ENCODE measurements around the gene SRPK2.
"Not testable (repeated sequence)": the region's sequence is repeated elsewhere in the genome, so short reads cannot be mapped to it uniquely, and the experiment has no call there.

Gene SRPK2

GRCh38 chr7:105256761-105257231 is 131.9 kb downstream of the SRPK2 start:
- no peak for DNase-seq

DNA sequence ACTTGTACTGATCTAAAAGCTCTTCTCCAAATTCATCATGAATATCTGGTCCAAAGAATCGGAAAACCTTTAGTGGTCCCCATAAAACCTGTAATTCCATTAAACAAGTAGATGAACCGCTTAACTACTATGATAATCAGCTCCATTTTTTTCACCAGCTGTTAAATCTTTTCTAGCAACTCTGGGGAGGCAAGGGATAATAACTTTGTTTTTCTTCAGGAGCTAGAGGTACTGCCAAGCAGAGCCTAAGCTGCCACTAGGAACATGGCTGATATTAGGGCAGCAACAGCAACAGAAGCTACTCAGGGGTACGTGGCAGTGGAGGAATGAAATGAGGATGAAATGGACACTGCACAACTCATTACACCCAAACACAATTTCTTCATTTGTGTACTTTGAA is 138.0 kb downstream of the SRPK2 start:
- no peak for DNase-seq

DNA sequence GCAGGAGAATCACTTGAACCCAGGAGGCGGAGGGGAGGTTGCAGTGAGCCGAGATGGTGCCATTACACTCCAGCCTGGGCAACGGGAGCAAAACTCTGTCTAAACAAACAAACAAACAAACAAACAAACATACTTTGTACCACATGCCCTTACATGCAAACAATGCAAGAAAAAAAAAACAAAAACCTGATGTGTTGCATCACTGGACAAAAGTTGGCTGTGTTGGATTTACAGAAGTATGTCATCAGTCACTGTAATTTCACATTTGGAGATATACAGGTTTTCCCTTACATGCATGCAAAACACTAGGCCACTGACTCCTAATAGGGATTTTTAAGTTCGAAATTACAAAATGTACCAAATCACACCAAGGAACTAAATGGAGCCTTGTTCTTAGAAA is 138.5 kb downstream of the SRPK2 start:
- DNase-seq: no peak

DNA sequence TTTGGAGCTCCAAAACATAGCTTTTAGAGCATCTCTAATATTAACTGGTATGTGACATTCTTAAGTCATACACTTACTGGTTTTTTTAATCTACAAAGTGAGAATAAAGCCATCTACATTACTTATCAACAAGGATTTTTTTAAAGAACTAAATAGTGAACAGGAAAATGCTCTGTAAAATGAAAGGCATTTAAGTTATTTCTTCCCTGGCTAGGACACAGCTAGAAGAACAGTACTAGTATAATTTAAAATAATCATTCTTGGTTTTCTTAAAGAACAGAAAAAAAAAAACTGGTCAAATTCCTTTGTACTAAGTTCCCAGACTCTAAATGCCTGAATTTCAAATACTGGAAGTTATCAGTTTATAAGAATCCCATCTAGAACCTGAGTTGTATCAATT is 139.5 kb downstream of the SRPK2 start:
- no peak for DNase-seq

DNA sequence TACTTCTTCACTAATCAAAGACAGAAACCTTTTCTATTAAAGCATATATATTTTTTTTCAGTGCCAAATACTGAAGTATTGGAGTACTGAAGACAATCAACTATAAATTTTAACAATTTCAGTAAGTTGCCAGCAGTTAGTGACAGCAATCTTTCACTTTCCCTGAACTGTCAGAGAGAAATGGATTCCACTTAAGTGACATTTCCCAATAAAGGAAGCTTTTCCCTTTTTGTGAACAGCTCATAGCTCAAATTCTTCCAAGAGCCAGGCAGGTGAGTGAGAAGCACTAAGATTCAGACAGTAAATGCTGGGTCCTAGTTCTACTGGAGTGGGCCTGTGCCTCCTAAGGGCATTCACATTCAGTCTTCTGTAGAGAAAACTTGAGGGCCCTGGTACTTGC is 142.0 kb downstream of the SRPK2 start:
- DNase-seq: no peak

GRCh38 chr7:105246256-105246655 is 142.5 kb downstream of the SRPK2 start:
- no peak for DNase-seq

- DNase-seq: no peak
These were observed 143.2 kb downstream of the SRPK2 start for GRCh38 chr7:105245398-105246114.

DNA sequence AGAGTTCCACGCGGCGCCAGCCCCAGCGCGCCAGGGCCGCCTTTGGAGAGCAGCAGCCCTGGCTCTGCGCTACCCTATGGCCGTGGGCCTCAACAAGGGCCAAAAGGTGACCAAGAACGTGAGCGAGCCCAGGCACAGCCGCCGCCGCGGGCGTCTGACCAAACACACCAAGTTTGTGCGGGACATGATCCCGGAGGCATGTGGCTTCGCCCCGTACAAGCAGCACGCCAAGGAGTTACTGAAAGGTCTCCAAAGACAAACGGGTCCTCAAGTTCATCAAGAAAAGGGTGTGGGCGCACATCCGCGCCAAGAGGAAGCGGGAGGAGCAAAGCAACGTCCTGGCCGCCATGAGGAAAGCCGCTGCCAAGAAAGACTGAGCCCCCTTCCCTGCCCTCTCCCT is 144.1 kb downstream of the SRPK2 start:
- DNase-seq: no peak

DNA sequence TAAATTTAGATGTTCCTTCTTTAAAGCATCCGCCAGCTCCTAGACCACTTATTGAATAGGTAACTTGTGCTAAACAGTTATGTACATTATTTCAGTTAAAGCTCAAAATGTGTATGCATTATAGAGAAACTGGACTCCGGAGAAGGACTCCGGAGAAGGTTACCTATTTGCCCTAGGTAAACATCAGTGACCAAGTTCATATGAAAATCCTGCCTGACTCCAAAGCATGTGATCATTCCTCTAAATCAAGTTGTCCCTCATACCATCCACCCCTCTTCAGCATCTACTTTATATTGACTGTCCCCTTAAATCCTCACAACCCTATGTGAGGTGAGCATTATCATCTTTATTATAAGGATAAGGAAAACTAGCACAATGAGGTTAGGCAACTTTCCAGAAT is 147.5 kb downstream of the SRPK2 start:
- no peak for DNase-seq

- DNase-seq: no peak
These were observed 150.4 kb downstream of the SRPK2 start for GRCh38 chr7:105238198-105238765.

DNA sequence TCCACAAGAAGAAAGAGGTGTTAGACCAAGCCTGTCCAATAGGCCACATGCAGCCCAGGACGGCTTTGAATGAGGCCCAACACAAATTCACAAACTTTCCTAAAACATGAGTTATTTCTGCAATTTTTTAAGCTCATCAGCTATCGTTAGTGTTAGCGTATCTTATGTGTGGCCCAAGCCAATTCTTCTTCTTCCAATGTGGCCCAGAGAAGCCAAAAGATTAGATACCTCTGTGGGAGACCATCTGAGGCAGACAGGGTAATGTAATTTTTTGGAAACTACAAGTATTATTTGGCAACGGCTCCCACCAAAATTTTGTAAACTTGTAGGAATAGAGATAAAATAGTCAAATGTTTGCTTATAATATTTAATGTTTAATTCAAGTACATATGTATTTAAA is 153.8 kb downstream of the SRPK2 start:
- DNase-seq: no peak

- DNase-seq: not testable (repeated sequence)
These were observed 155.9 kb downstream of the SRPK2 start for GRCh38 chr7:105232829-105233291.

- DNase-seq: no peak
These were observed 158.2 kb downstream of the SRPK2 start for GRCh38 chr7:105230486-105230885.

DNA sequence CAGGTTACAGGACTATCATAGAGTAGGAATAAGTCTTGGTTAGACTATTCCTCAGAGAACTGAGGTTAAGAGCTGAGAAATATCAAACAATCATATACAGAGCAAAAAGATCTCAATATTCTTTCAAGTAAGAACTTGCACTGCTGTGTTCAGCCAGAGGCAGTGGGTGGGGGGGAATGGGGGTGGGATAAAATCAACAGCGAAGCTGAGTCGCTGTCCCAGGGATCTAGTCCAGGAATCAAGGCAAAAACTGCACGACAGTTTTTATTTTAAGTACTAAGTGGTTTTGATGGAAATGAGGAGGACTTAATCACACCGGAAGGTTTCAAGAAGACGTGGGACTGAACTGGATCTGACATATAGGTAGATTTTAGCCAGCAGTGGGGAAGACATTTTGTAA is 159.1 kb downstream of the SRPK2 start:
- no peak for DNase-seq

- DNase-seq: peak; percentile 79
These were observed 160.2 kb downstream of the SRPK2 start for GRCh38 chr7:105228555-105228954.

- no peak for DNase-seq
These were observed 161.3 kb downstream of the SRPK2 start for GRCh38 chr7:105227391-105227790.

DNA sequence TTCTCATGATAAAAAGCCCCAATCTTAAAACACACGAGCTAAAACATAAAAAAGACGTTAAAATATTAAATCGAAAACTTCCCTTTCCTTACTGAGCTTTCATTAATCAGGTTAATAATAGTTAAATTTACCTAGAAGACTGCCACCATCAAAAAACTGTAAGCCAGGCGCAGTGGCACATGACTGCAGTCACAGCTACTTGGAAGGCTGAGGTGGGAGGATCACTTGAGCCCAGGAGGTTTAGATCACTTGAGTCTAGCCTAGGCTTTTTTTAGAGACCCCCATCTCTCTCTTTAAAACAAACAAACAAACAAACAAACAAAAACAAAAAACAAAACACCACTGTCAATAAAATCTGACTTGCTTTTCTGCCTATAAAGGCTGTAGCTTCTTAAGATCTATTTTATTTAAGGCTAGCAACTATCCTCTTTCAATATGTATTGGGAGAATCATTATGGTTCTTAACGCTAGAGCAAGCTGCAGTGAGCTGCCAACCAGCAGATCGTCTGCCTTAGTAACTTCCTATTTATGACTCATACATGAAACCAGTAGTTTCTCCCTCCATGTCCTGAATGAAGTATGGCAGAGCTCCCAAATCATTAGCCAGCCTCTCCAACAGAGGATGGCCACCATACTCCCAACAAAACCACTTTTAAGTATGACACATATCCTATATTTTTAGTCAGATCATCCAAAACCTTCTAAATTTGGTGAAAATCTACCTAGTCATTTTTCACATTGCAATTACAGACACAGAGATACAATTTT is 163.7 kb downstream of the SRPK2 start:
- no peak for DNase-seq

DNA sequence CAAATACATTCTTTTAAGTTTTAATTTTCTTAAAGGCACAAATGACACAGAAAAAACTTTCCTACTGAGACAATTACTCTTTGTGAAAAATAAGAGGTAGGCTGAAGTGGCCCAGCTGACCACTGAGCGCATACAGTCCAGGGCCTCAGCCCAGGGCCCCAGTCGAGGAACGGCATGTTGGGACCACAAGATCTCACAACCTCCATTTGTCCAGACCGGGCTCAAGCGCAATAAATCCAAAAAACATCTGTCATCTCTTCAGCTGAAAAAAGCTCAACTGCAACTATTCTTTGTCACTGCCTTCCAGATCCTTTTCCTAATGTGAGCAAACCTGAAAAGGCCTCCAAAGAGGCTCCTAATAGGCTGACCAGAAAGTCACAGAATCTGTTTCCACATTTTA is 165.8 kb downstream of the SRPK2 start:
- no peak for DNase-seq

- no peak for DNase-seq
These were observed 169.0 kb downstream of the SRPK2 start for GRCh38 chr7:105219771-105220160.

- no peak for DNase-seq
These were observed 169.6 kb downstream of the SRPK2 start for GRCh38 chr7:105218939-105219770.

DNA sequence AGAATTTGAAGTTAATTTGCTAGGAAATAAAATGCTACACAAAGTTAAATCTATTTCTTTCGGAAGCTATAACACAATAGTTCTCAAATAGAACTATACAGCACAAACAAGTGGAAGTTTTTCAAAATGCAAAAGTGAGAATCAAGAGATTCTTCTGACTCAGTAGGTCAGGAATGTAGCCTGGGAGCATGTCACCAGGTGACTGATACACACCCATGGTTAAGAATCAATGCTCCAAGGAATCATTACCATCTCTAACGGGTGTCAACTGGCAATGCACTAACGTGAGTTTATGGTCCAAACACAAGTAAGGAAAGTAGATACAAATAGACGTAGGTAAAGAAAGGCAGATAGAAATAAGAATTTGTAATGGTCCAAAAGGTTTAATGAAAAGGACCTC is 170.5 kb downstream of the SRPK2 start:
- no peak for DNase-seq

DNA sequence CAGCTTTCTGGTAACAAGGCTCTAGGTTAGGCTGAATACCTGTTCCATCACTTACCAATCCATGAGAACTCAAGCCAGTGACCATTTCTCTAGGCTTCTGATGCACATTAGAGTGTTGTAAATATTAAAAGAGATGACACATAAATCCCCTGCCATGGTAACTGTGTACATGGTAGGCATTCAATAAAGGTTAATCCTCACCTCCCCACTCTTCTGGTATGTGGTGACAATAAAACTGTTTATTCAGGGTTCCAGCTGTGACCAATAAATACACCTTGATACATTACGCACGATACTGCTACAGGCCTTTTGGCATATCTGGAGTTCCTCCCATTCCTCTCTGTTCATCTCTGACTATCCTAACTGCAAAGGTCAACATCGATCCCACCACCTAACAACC is 171.9 kb downstream of the SRPK2 start:
- DNase-seq: no peak

GRCh38 chr7:105215821-105216220 is 172.9 kb downstream of the SRPK2 start:
- no peak for DNase-seq

All from islet precursor cell (in vitro differentiated cells).